GM21528 (cell line): ENCODE measurements around the gene MAZ.
"Not testable (repeated sequence)": the region's sequence is repeated elsewhere in the genome, so short reads cannot be mapped to it uniquely, and the experiment has no call there.

Experiments
- ATAC-seq: cut with Tn5 transposase; IDR thresholded peaks from one replicate; pipeline ENCODE4 v1.9.1; 2021; ENCODE audit warnings: mild to moderate bottlenecking, moderate library complexity; ENCODE audit not compliant: unreplicated experiment, low FRiP score

Gene MAZ

GRCh38 chr16:29806099-29806579 is at the start of gene MAZ:
TSS of gene MAZ (plus strand) at chr16:29806529. CDS start at chr16:29806702, 173 bp downstream.
- ATAC-seq: peak; percentile 1

DNA sequence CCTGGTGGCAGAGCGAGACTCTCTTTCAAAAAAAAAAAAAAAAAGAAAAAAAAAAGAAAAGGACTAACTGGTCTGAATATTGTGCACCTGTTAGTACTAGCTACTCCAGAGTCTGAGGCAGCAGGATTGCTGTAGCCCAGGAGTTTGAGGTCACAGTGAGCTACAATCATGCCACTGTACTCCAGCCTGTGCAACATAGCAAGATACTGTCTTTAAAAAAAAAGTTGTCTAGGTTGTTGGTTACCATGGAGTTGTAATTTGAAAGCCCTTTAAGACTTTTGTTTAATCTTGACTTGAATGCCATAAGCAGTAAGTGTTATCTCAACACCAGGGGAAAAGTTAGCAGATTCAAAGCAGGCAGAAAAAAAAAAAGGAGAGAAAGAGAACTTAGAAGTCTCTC is 49.7 kb upstream of the MAZ start:
- no peak for ATAC-seq

DNA sequence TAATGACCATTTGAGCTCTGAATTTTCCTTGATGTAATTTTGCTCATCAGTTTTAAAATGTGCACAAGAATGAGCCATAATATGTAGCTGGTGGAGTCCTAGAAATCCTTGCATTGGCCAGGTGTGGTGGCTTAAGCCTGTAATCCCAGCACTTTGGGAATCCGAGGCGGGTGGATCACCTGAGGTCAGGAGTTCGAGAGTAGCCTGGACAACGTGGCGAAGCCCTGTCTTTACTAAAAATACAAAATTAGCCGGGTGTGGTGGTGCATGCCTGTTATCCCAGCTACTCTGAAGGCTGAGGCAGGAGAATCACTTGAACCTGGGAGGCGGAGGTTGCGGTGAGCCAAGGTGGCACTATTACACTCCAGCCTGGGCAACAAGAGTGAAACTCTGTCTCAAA is 49.2 kb upstream of the MAZ start:
- not testable (repeated sequence) for ATAC-seq

GRCh38 chr16:29757950-29758466 is 48.3 kb upstream of the MAZ start:
- no peak for ATAC-seq

- ATAC-seq: no peak
These were observed 45.6 kb upstream of the MAZ start for GRCh38 chr16:29760567-29761279.

- ATAC-seq: not testable (repeated sequence)
These were observed 45.1 kb upstream of the MAZ start for GRCh38 chr16:29761280-29761651.

- no peak for ATAC-seq
These were observed 44.4 kb upstream of the MAZ start for GRCh38 chr16:29761882-29762281.

DNA sequence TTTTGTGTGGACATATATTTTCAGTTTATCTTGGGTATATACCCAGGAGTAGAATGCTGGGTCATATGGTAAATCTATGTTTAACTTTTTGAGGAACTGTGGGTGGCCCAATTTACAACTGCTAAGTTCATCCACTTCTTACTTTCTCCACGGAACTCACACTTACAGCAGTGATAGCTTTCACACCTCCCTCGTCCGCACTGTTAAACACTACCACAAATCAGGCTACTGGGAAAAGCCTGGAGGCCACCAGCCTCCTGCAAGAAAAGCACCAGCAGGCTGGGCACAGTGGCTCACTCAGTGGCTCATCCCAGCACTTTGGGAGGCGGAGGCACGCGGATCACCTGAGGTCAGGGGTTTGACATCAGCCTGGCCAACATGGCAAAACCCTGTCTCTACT is 43.0 kb upstream of the MAZ start:
- ATAC-seq: no peak

GRCh38 chr16:29765167-29766032 is 40.9 kb upstream of the MAZ start:
- no peak for ATAC-seq

GRCh38 chr16:29766571-29766970 is 39.8 kb upstream of the MAZ start:
- ATAC-seq: no peak

DNA sequence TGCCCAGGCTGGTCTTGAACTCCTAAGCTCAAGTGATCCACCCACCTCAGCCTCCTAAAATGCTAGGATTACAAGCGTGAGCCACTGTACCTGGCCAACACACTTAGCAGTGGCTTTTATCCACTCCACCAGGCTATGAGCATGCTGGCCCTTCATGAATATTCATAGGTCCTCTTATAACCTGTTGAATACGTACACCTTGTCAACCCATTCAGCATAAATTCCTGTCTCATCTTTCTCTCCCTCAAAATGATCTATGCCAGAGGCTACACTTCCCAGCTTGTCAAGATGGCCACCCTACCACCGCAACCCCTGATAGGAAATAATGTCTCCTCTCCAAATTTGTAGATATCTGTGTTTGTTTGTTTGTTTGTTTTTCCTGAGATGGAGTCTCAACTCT is 39.3 kb upstream of the MAZ start:
- no peak for ATAC-seq

- ATAC-seq: no peak
These were observed 36.8 kb upstream of the MAZ start for GRCh38 chr16:29769507-29769906.

DNA sequence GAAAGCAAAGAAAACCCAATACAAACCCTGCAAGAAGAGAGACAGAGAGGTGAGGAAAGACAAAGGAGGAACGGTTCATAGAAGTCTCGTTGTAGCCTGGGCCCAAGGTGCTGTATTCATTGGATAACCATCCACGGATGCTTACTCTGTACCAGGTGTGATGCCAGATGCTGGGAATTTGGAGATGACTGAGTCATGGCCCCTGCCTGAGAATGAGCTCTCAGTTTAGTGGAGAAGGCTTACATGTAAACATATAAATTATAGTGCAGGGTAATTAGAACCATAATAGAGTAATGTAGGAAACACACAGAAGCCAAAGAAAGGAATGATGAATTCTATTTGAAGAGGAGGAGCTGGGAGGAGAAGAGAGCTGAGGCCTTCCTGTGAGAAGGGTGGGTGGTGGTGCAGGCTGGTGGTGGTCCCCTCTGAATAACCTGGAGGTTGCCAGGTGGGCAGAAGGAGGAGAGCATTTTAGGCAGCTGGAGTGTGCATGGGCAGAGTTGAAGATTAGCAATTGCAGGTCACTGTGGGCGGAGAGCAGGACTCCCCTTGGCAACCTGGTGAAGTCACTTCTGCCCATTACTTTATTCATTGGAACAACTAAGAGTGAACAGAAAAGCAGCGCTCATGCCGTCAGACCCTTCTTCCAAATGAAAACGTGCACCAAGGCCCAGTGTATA is 35.9 kb upstream of the MAZ start:
- ATAC-seq: no peak

DNA sequence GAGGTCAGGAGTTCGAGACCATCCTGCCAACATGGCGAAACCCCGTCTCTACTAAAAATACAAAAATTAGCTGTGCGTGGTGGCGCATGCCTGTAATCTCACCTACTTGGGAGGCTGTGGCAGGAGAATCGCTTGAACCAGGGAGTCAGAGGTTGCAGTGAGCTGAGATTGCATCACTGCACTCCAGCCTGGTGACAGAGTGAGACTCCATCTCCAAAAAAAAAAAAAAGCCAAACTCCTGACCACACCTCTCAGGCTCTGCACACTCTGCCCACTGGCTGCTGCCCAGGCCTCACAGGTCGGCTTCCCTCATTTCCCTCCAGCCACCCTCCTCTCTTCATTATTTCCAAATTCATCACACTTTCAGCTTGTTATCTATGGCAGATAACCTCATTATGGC is 34.0 kb upstream of the MAZ start:
- ATAC-seq: not testable (repeated sequence)

DNA sequence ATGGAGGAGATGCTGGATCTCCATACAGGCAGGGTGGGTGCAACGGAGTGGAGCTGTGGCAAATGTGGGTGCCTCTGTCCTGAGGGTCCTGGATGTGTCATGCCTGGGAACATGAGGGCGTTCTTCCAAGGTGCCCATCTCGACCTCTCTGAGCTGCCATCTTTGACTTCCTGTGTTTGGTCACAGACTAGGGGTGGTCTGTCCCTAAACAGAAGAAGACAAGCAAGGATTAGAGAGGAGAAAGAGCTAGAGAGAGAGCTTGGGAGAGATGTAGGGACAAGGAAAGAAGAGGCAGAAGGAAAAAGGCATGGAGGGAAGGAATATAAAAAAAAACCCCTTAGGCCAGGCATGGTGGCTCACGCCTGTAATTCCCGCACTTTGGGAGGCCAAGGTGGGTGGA is 31.6 kb upstream of the MAZ start:
- no peak for ATAC-seq

- no peak for ATAC-seq
These were observed 30.5 kb upstream of the MAZ start for GRCh38 chr16:29775742-29776408.

DNA sequence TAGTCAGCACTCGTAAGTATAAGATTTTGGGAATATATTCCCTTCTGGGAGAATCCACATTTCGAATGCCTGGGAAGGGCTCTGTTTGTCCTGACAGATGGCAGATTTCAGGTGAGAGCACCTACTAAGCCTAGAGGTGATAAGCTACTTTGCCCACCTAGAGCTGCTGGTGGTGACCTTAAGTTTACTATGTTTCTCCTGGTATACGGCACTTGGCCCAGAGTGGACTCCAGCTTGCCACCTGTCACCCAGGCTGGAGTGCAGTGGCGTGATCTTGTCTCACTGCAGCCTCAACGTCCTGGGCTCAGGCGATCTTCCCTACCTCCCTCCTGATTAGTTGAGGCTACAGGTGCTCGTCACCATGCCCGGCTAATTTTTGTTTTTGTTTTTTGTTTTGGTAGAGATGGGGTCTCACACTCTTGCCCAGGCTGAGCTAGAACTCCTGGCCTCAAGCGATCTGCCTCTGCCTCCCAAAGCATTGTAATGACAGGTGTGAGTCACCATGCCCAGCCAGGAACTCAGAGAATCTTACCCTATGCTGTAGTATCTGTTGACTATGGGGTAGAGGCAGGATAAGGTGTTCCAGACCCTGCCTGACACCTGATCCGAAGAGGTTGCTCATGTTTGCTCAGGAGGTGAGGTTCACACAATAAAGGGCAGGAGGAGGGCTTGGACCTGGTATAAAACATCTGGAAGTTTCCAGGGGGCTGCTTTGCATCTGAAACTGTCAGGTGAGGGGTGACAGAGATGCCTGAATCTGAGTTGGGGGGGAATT is 28.6 kb upstream of the MAZ start, which contains the start of gene ZG16:
TSS of gene ZG16 (plus strand) at position 681 of the 775 bp plus-strand sequence. CDS start 1,011 bp downstream, outside the sequence.
- no peak for ATAC-seq

- no peak for ATAC-seq
These were observed 26.9 kb upstream of the MAZ start for GRCh38 chr16:29779474-29779873.
